ENCODE measurements around the gene SH3GL1.

GRCh38 chr19:4376671-4376990, 23.7 kb downstream of the SH3GL1 start:
- no peak for TF ChIP-seq POLR2AphosphoS5 (IDR thresholded peaks at IDR 0.05)
- TF ChIP-seq POLR2A (IDR thresholded peaks at IDR 0.05): no peak

All from prostate gland (tissue), 1 donor.